Fibroblast of lung (primary cell): ENCODE results near the gene FGF14.

Experiments
- EZH2 ChIP-seq: IDR thresholded peaks from 2 replicates; pipeline ENCODE4 v1.5.1; 2012; ENCODE audit warnings: low read length, control low read depth, mild to moderate bottlenecking; ENCODE audit errors: missing control alignments
- TF ChIP-seq, protein P1 (sequence below), 2 donors: IDR thresholded peaks in 1 of 2; conservative IDR thresholded peaks in 1 of 2; 1 replicate in 1 of 2; 2 replicates in 1 of 2; pipeline ENCODE4 v1.5.1; 2011 to 2012; ENCODE audit warnings: low read length in 2 of 2, control low read depth in 1 of 2, inconsistent platforms in 1 of 2, low read depth in 1 of 2, mild to moderate bottlenecking in 1 of 2

- TF ChIP-seq, protein P1, sequence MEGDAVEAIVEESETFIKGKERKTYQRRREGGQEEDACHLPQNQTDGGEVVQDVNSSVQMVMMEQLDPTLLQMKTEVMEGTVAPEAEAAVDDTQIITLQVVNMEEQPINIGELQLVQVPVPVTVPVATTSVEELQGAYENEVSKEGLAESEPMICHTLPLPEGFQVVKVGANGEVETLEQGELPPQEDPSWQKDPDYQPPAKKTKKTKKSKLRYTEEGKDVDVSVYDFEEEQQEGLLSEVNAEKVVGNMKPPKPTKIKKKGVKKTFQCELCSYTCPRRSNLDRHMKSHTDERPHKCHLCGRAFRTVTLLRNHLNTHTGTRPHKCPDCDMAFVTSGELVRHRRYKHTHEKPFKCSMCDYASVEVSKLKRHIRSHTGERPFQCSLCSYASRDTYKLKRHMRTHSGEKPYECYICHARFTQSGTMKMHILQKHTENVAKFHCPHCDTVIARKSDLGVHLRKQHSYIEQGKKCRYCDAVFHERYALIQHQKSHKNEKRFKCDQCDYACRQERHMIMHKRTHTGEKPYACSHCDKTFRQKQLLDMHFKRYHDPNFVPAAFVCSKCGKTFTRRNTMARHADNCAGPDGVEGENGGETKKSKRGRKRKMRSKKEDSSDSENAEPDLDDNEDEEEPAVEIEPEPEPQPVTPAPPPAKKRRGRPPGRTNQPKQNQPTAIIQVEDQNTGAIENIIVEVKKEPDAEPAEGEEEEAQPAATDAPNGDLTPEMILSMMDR (conservative IDR thresholded peaks at IDR 0.05 in 1 of 2, IDR thresholded peaks at IDR 0.05 in 1 of 2; ENCODE audit: low read depth in 1 of 2, low read length in 2 of 2): no peak
- no peak for TF ChIP-seq EZH2
Observed at GRCh38 chr13:102152790-102153189, 249.1 kb downstream of the FGF14 start.
